ENCODE results near the gene E2F8. TPM values are rescaled to one million over a fixed set of nuclear protein-coding genes. Genes with fewer than 3 reads are reported as not detected.

Gene E2F8
- total RNA-seq, 1 experiment from 2014 or later = 10.7 TPM

DNA sequence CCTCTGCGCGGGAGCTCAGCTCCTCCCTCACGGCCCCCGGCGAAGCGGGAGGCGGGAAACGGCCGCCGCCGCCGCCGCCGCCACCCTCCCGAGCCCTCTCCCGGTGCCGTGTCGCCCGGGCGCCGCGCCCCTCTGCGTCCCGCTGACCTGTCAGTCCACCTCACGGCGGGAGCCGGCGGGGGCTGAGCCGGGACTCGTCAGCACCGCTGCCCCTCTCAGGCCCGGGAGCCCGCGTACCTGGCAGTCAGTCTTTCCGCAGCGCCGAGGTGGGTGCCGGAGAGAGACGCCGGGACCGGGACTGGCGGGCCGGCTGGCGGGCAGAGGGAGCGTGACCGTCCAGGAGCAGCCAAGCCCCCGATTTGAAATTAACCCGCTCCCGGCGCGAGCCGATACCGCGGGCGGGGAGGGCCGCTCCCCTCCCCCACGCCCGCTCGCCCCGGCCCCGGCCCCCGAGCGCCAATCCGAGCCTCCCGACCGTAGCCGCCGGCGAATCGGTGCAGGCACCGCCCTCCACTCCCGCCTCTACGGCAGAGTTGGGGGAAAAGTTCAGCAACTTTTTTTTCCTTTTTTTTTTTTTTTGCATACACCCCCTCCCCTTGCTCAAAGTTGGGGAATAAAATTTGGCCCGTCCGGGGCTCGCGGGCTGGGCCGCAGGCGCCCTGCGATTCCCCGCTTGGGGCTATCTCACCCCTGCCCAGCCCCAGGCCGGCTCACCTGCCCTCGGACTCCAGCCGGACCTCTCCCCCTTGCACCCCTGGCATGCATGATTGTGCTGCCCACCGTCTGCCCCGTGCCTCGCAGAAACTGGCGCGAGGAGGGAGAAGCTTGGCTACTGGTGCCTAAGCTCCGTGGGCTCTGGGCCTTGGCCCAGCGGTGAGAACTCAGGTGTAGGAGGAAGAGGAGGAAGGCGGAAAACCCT, 774 bp upstream of the E2F8 start (continued):
- TF ChIP-seq, protein P1, sequence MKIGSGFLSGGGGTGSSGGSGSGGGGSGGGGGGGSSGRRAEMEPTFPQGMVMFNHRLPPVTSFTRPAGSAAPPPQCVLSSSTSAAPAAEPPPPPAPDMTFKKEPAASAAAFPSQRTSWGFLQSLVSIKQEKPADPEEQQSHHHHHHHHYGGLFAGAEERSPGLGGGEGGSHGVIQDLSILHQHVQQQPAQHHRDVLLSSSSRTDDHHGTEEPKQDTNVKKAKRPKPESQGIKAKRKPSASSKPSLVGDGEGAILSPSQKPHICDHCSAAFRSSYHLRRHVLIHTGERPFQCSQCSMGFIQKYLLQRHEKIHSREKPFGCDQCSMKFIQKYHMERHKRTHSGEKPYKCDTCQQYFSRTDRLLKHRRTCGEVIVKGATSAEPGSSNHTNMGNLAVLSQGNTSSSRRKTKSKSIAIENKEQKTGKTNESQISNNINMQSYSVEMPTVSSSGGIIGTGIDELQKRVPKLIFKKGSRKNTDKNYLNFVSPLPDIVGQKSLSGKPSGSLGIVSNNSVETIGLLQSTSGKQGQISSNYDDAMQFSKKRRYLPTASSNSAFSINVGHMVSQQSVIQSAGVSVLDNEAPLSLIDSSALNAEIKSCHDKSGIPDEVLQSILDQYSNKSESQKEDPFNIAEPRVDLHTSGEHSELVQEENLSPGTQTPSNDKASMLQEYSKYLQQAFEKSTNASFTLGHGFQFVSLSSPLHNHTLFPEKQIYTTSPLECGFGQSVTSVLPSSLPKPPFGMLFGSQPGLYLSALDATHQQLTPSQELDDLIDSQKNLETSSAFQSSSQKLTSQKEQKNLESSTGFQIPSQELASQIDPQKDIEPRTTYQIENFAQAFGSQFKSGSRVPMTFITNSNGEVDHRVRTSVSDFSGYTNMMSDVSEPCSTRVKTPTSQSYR (CRISPR knock-in tag; IDR thresholded peaks at IDR 0.05) = no peak

DNA sequence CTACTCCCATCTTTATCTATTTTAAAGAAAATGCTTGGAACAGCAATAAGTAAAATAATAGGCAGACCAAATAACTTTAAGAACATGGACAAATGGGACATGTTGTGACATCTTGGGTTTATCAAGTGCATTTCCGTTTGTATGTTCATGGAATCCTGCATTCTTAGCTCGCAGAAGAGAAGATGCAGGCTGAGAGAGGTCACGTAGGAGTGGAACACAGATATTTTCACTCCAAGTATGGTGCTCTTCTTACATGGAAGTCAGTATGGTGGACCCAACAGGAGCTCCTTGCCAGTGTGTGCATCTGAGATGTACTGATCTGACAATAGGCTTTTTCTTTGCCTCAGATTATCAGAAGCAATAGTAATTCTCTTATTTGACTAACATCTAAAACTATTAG, 1.7 kb downstream of the E2F8 start:
- ATAC-seq (no peak), DNase-seq (ENCODE audit: low spot score) (no peak)
- POLR2A ChIA-PET = interaction anchor here (0.6 kb wide), 1 partner anchor 125 kb away, joined by 5 read pairs; no protein-coding TSS in a partner anchor
- Mint-ChIP-seq H3K4me3 (peak overlapping the region; percentile 50), H3K27me3 (ENCODE audit: low read depth) (peaks cover 22% of the 10 kb centered on the region), H3K9me3 (no peaks in the 10 kb centered on the region), H3K36me3 (peaks cover 34% of the 10 kb centered on the region), H3K4me1 (peaks cover 10% of the 10 kb centered on the region), H3K27ac (no peak overlapping the region)
- CTCF ChIA-PET = interaction anchor here (1.0 kb wide), 1 partner anchor 162 kb away, joined by 4 read pairs; no protein-coding TSS in a partner anchor
- TF ChIP-seq ZNF219 (CRISPR knock-in tag; IDR thresholded peaks at IDR 0.05; ENCODE audit: borderline replicate concordance) (no peak), ATF1 (CRISPR knock-in tag; IDR thresholded peaks at IDR 0.05) (no peak), RORB (CRISPR knock-in tag; IDR thresholded peaks at IDR 0.05) (no peak), NFYB (CRISPR knock-in tag; conservative IDR thresholded peaks at IDR 0.05; ENCODE audit: low read depth) (no peak), NFE2L1 (CRISPR knock-in tag; IDR thresholded peaks at IDR 0.05) (no peak), GTF2I (CRISPR knock-in tag; conservative IDR thresholded peaks at IDR 0.05) (no peak)
- TF ChIP-seq, protein P1 (CRISPR knock-in tag; IDR thresholded peaks at IDR 0.05) = no peak
- TF ChIP-seq, protein P2, sequence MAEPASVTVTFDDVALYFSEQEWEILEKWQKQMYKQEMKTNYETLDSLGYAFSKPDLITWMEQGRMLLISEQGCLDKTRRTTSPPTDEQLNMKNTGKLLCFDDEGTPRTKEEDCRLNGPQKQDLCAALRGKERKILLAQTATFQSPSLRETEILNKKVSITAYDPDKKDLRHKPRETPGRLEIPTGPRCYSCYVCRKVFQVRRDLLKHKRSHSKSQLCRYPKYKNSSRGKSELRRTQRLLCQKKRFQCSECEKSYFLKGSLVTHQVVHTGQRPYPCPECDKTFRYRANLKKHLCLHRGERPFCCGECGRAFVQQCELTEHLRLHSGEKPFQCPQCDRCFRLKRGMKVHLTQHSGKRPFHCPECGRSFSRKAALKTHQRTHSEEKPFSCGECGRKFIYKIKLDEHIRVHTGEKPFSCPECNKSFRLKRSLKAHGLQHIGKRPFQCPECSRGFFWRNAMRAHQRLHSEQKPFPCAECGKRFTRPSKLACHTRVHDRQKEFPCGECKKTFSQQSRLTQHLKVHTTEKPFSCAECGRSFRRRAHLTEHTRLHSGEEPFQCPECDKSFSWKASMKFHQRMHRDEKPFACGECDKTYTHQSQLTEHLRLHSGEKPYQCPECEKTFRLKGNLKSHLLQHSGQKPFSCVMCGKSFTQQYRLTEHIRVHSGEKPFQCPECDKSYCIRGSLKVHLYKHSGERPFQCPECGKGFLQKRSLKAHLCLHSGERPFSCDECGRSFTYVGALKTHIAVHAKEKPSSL (CRISPR knock-in tag; conservative IDR thresholded peaks at IDR 0.05) = no peak

DNA sequence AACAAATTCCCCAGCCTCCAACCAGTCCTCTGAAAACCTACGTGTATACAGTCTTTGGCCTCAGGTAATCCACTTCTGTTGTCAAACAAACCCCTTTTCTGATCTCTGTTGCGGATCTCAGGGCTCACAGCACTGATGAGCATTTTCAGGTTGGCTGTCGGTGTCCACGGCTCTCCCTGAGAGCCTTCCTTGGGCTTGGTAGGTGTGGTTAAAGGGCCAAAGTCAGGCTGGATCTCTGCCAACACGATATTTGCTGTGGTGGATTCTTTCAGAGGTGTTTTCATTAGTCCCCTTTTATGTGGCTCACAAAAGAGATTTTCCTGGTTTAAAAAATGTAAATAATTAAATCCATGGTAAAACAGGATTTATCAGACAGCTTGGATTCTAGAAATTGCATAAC, 2.9 kb downstream of the E2F8 start:
- DNase-seq (ENCODE audit: low spot score) (no peak), ATAC-seq (no peak)
- ChIA-PET CTCF (no interaction called here), POLR2A (no interaction called here)
- TF ChIP-seq, protein P3, sequence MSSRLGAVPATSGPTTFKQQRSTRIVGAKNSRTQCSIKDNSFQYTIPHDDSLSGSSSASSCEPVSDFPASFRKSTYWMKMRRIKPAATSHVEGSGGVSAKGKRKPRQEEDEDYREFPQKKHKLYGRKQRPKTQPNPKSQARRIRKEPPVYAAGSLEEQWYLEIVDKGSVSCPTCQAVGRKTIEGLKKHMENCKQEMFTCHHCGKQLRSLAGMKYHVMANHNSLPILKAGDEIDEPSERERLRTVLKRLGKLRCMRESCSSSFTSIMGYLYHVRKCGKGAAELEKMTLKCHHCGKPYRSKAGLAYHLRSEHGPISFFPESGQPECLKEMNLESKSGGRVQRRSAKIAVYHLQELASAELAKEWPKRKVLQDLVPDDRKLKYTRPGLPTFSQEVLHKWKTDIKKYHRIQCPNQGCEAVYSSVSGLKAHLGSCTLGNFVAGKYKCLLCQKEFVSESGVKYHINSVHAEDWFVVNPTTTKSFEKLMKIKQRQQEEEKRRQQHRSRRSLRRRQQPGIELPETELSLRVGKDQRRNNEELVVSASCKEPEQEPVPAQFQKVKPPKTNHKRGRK (CRISPR knock-in tag; IDR thresholded peaks at IDR 0.05; ENCODE audit: borderline replicate concordance) = no peak
- no peak for TF ChIP-seq NR2C2 (CRISPR knock-in tag; IDR thresholded peaks at IDR 0.05)
- no peak for TF ChIP-seq TCF7 (CRISPR knock-in tag; IDR thresholded peaks at IDR 0.05; ENCODE audit: low read depth)
- TF ChIP-seq GTF2I (CRISPR knock-in tag; conservative IDR thresholded peaks at IDR 0.05) = no peak
- TF ChIP-seq NFYB (CRISPR knock-in tag; conservative IDR thresholded peaks at IDR 0.05; ENCODE audit: low read depth) = no peak
- TF ChIP-seq OVOL2 (CRISPR knock-in tag; IDR thresholded peaks at IDR 0.05; ENCODE audit: borderline replicate concordance) = no peak
- TF ChIP-seq IRF2 (CRISPR knock-in tag; IDR thresholded peaks at IDR 0.05; ENCODE audit: borderline replicate concordance, low read depth) = no peak
- no peak overlapping the region for H3K27ac Mint-ChIP-seq
- no peaks in the 10 kb centered on the region for H3K9me3 Mint-ChIP-seq
- H3K36me3 Mint-ChIP-seq = peaks cover 40% of the 10 kb centered on the region
- H3K4me1 Mint-ChIP-seq = peaks cover 10% of the 10 kb centered on the region
- H3K27me3 Mint-ChIP-seq (ENCODE audit: low read depth) = peaks cover 10% of the 10 kb centered on the region
- no peak overlapping the region for H3K4me3 Mint-ChIP-seq
